ENCODE measurements around the gene KRTAP19-8. TPM values are rescaled to one million over a fixed set of nuclear protein-coding genes. Genes with fewer than 3 reads are reported as not detected.

KRTAP19-8 gene
- total and polyA plus RNA-seq, 2 donors (not counting 1 experiment from before 2014, with no cell fraction given): not detected

GRCh38 chr21:31042080-31042464 is 3.8 kb upstream of the KRTAP19-8 start:
- Mint-ChIP-seq H3K4me1 (no peaks in the 10 kb centered on the region), H3K9me3 (ENCODE audit: insufficient read depth) (no peaks in the 10 kb centered on the region), H3K27ac (no peak overlapping the region), H3K27me3 (peaks cover 9% of the 10 kb centered on the region), H3K4me3 (no peak overlapping the region)
- intact Hi-C loops (cut with micrococcal nuclease): no loop called here
- no peak overlapping the region for H3K4me2 ChIP-seq (replicated peaks; ENCODE audit: low read depth, low read length, poor library complexity, severe bottlenecking)
- no peak overlapping the region for H3K9ac ChIP-seq (ENCODE audit: low read length)
- ATAC-seq (ENCODE audit: low read depth): no peak
- DNase-seq: no peak
- no CpG with 5 or more reads among the region's 1 CpG for WGBS (ENCODE audit: insufficient coverage)
- H3K4me3 ChIP-seq (ENCODE audit: control extremely low read depth in 1 of 5, extremely low read depth in 1 of 5, insufficient read depth in 1 of 5, low read depth in 2 of 5, low read length in 4 of 5): no peak overlapping the region
- peaks cover 0 to 5% (median 0%) of the 10 kb centered on the region in 3 donors for H3K9me3 ChIP-seq (ENCODE audit: control extremely low read depth in 1 of 3, control insufficient read depth in 2 of 3, insufficient read depth in 1 of 3, low read length in 2 of 3)
- no peaks in the 10 kb centered on the region for H4K20me1 ChIP-seq (ENCODE audit: control insufficient read depth, insufficient read depth, low read length, poor library complexity, severe bottlenecking)
- ChIA-PET CTCF (no interaction called here), POLR2A (no interaction called here)
- H3K79me2 ChIP-seq (ENCODE audit: control insufficient read depth, insufficient read depth, low read length): no peaks in the 10 kb centered on the region
- H2AFZ ChIP-seq (ENCODE audit: insufficient read depth, low read depth, low read length, poor library complexity, severe bottlenecking): no peak overlapping the region
- peaks cover 0 to 3% (median 0%) of the 10 kb centered on the region in 4 experiments for H3K27me3 ChIP-seq (replicated peaks in 1 of 4; ENCODE audit: control extremely low read depth in 1 of 4, control insufficient read depth in 3 of 4, insufficient read depth in 4 of 4, low read length in 3 of 4)
- H3K36me3 ChIP-seq (replicated peaks in 1 of 2; ENCODE audit: control extremely low read depth in 1 of 2, control insufficient read depth in 1 of 2, extremely low read depth in 1 of 2, insufficient read depth in 2 of 2, low read length in 1 of 2): no peaks in the 10 kb centered on the region
- H3K27ac ChIP-seq (ENCODE audit: low read length in 2 of 2): no peak overlapping the region
- TF ChIP-seq CTCF (IDR thresholded peaks at IDR 0.05) (no peak), EZH2 (IDR thresholded peaks at IDR 0.05; ENCODE audit: borderline replicate concordance, insufficient read depth, low read depth, low read length, poor library complexity, severe bottlenecking) (no peak)
- no peaks in the 10 kb centered on the region for H3K4me1 ChIP-seq (ENCODE audit: control insufficient read depth in 2 of 2, insufficient read depth in 2 of 2, low read length in 2 of 2)

- Histone ChIP-seq H3K4me1 (ENCODE audit: control insufficient read depth in 2 of 2, insufficient read depth in 2 of 2, low read length in 2 of 2) (no peaks in the 10 kb centered on the region), H2AFZ (ENCODE audit: insufficient read depth, low read depth, low read length, poor library complexity, severe bottlenecking) (no peak overlapping the region), H3K27ac (ENCODE audit: low read length in 2 of 2) (no peak overlapping the region), H3K36me3 (replicated peaks in 1 of 2; ENCODE audit: control extremely low read depth in 1 of 2, control insufficient read depth in 1 of 2, extremely low read depth in 1 of 2, insufficient read depth in 2 of 2, low read length in 1 of 2) (no peaks in the 10 kb centered on the region), H3K27me3 (replicated peaks in 1 of 4; ENCODE audit: control extremely low read depth in 1 of 4, control insufficient read depth in 3 of 4, insufficient read depth in 4 of 4, low read length in 3 of 4) (peaks cover 0 to 3% (median 0%) of the 10 kb centered on the region in 4 experiments), H3K4me2 (replicated peaks; ENCODE audit: low read depth, low read length, poor library complexity, severe bottlenecking) (no peak overlapping the region), H3K4me3 (ENCODE audit: control extremely low read depth in 1 of 5, extremely low read depth in 1 of 5, insufficient read depth in 1 of 5, low read depth in 2 of 5, low read length in 4 of 5) (no peak overlapping the region), H4K20me1 (ENCODE audit: control insufficient read depth, insufficient read depth, low read length, poor library complexity, severe bottlenecking) (no peaks in the 10 kb centered on the region), H3K9ac (ENCODE audit: low read length) (no peak overlapping the region), H3K79me2 (ENCODE audit: control insufficient read depth, insufficient read depth, low read length) (no peaks in the 10 kb centered on the region), H3K9me3 (ENCODE audit: control extremely low read depth in 1 of 3, control insufficient read depth in 2 of 3, insufficient read depth in 1 of 3, low read length in 2 of 3) (peaks cover 0 to 5% (median 0%) of the 10 kb centered on the region in 3 donors)
- Mint-ChIP-seq H3K27me3 (peaks cover 4% of the 10 kb centered on the region), H3K27ac (no peak overlapping the region), H3K4me3 (no peak overlapping the region), H3K9me3 (ENCODE audit: insufficient read depth) (no peaks in the 10 kb centered on the region), H3K4me1 (no peaks in the 10 kb centered on the region)
- 81% methylated on average over 9 of the region's 11 CpGs for WGBS (ENCODE audit: insufficient coverage)
- TF ChIP-seq EZH2 (IDR thresholded peaks at IDR 0.05; ENCODE audit: borderline replicate concordance, insufficient read depth, low read depth, low read length, poor library complexity, severe bottlenecking): no peak
- TF ChIP-seq CTCF (IDR thresholded peaks at IDR 0.05): no peak
- ATAC-seq (ENCODE audit: low read depth): no peak
- no peak for DNase-seq
- ChIA-PET CTCF (interaction anchor here (0.6 kb wide), 1 partner anchor 539 kb away, joined by 3 read pairs; no protein-coding TSS in a partner anchor), POLR2A (no interaction called here)
- intact Hi-C loops (cut with micrococcal nuclease): no loop called here
These were observed 3.2 kb upstream of the KRTAP19-8 start for GRCh38 chr21:31041295-31042079.

Data from B cell (primary cell).